SKM-1 treated with dmso at 0.1 percent for 144 hours (cell line): ENCODE results near the gene ADAM17.

Source experiments
- DNase-seq: peaks from one replicate; lab custom pipeline; 2025; ENCODE audit not compliant: unreplicated experiment; lab: John Stamatoyannopoulos, UW

Gene ADAM17

GRCh38 chr2:9474361-9475057, 81.1 kb downstream of the ADAM17 start, which contains the start of gene IAH1:
TSS of gene IAH1 (plus strand) at chr2:9474551. CDS start at chr2:9474567, 16 bp downstream.
- peak; percentile 24 for DNase-seq

GRCh38 chr2:9473985-9474360, 81.7 kb downstream of the ADAM17 start:
- DNase-seq: no peak

- DNase-seq: no peak
Observed at GRCh38 chr2:9473308-9473984, 82.2 kb downstream of the ADAM17 start.

GRCh38 chr2:9472511-9472910, 83.1 kb downstream of the ADAM17 start:
- DNase-seq: no peak

- no peak for DNase-seq
Observed at GRCh38 chr2:9471206-9471605, 84.4 kb downstream of the ADAM17 start.

- no peak for DNase-seq
Observed at GRCh38 chr2:9467687-9468086, 87.9 kb downstream of the ADAM17 start.

GRCh38 chr2:9466147-9466683, 89.4 kb downstream of the ADAM17 start:
- DNase-seq: no peak

- DNase-seq: no peak
Observed at GRCh38 chr2:9465170-9465569, 90.5 kb downstream of the ADAM17 start.

- no peak for DNase-seq
Observed at GRCh38 chr2:9463698-9464034, 92.0 kb downstream of the ADAM17 start.

GRCh38 chr2:9462886-9463697, 92.5 kb downstream of the ADAM17 start:
- no peak for DNase-seq

GRCh38 chr2:9462313-9462712, 93.3 kb downstream of the ADAM17 start:
- DNase-seq: no peak

GRCh38 chr2:9461079-9461478, 94.6 kb downstream of the ADAM17 start:
- DNase-seq: no peak

GRCh38 chr2:9460441-9461017, 95.1 kb downstream of the ADAM17 start:
- DNase-seq: no peak

- DNase-seq: no peak
Observed at GRCh38 chr2:9451231-9451630, 104.4 kb downstream of the ADAM17 start.

- no peak for DNase-seq
Observed at GRCh38 chr2:9445089-9445488, 110.5 kb downstream of the ADAM17 start.

GRCh38 chr2:9443526-9443925, 112.1 kb downstream of the ADAM17 start:
- DNase-seq: no peak

GRCh38 chr2:9441556-9441955, 114.1 kb downstream of the ADAM17 start:
- no peak for DNase-seq

- no peak for DNase-seq
Observed at GRCh38 chr2:9440058-9440727, 115.4 kb downstream of the ADAM17 start.

GRCh38 chr2:9439536-9439935, 116.1 kb downstream of the ADAM17 start:
- no peak for DNase-seq
